Pancreas (tissue), 10 donors: ENCODE results near the gene SPC25. TPM values are rescaled to one million over a fixed set of nuclear protein-coding genes. Genes with fewer than 3 reads are reported as not detected.

ENCODE experiments used
- ATAC-seq, 4 donors: fragments of 200-7000 bp; cut with Tn5 transposase; one replicate each; pipeline versions ENCODE4 v1.8.0 to v1.9.1; 2020; ENCODE audit warnings: mild to moderate bottlenecking in 4 of 4, moderate library complexity in 4 of 4
- DNase-seq, 6 donors: peaks; one replicate each; pipeline ENCODE4 v3.0.0-alpha.2; 2020
- FAIRE-seq: peaks from 2 replicates; lab custom pipeline; 2012; peaks lifted over from hg19 to GRCh38; lab: Jason Lieb, UNC
- H3K27ac ChIP-seq, 4 donors: fragments of 200-600 bp; sonication (generic); 1 replicate in 3 of 4; 2 replicates in 1 of 4; pipeline versions ENCODE4 v1.5.0 to v1.8.0; 2020
- H3K27me3 ChIP-seq, 4 donors: fragments of 200-600 bp; one replicate each; pipeline ENCODE4 v1.8.0; 2021
- H3K36me3 ChIP-seq, 3 donors: fragments of 200-600 bp; sonication (generic) in 1 of 3; one replicate each; pipeline versions ENCODE4 v1.5.0 to v1.8.0; 2020 to 2021
- H3K4me1 ChIP-seq, 3 donors: fragments of 200-600 bp; one replicate each; pipeline ENCODE4 v1.8.0; 2021
- H3K4me3 ChIP-seq, 4 donors: fragments of 200-600 bp; sonication (generic) in 2 of 4; one replicate each; pipeline versions ENCODE4 v1.5.0 to v1.8.0; 2020 to 2021
- H3K9me3 ChIP-seq, 4 donors: fragments of 200-600 bp; one replicate each; pipeline ENCODE4 v1.8.0; 2021
- CTCF ChIP-seq, 4 donors: fragments of 200-600 bp; sonication (generic) in 3 of 4; IDR thresholded peaks; one replicate each; pipeline versions ENCODE4 v1.5.0 to v1.8.0; 2021; ENCODE audit warnings: antibody characterized with exemption in 4 of 4
- WGBS, 2 donors: extraction: QIAGEN DNeasy Blood & Tissue Kit; methylation state at CpG; one replicate each; pipeline ENCODE4 v1.1.7; 2013; 5-methylcytosine and 5-hydroxymethylcytosine counted together
- intact Hi-C, 3 donors: fragments of 100-400 bp; cut with DNase I; formaldehyde crosslinking; loops; one replicate each; pipeline versions ENCODE4 v1.11.1 to v1.14.2; 2022
- polyA plus RNA-seq, 2 donors: library from polyadenylated mRNA; stranded (reverse); fragments of 200-250 nt; gene quantifications; one replicate each; pipeline ENCODE4 v1.2.3, GENCODE V29; 2013
- total RNA-seq, 6 donors: library from RNA; stranded (reverse); fragmentation: NEBNext Ultra II Directional in 4 of 6; extraction: Animal tissue kit (Norgen Biotek cat#: 25700) in 4 of 6; gene quantifications; one replicate each; pipeline versions ENCODE4 v1.2.1 to v1.2.4, GENCODE V29; 2021 to 2023
- donor health status: healthy with polysubstance abuse.
- donor health status: DM: no; HTN: no; CAD: no; lungs with moderate emphysema.
- donor health status: DM: no; HTN: no; CAD: no.
- donor health status: control.
- donor health status: control.
- donor health status: Bipolar disorder and iron deficiency.
- donor health status: DM: yes; HTN: yes; CAD: no.
- donor health status: DM: no; HTN: no; CAD: no.
- donor health status: DM: no; HTN: no; CAD: no.
- donor health status: DM: yes; HTN: yes; CAD: no.

Gene SPC25
- total and polyA plus RNA-seq, 8 donors = 0.14 to 4.2 (median 0.83) TPM

- Histone ChIP-seq H3K4me1 (no peaks in the 10 kb centered on the region), H3K9me3 (no peaks in the 10 kb centered on the region), H3K27me3 (no peaks in the 10 kb centered on the region), H3K36me3 (peaks cover 0 to 34% (median 0%) of the 10 kb centered on the region in 3 donors), H3K27ac (no peak overlapping the region), H3K4me3 (no peak overlapping the region)
- FAIRE-seq = no peak
- intact Hi-C loops = loop anchor here in 1 of 3 donors (10.0 kb wide), 1 partner anchor 81 kb away; no protein-coding TSS in a partner anchor
- no peak for ATAC-seq
- no peak for TF ChIP-seq CTCF (IDR thresholded peaks at IDR 0.05)
- 91 to 95% methylated on average over 3 of the region's 3 CpGs for WGBS, 2 donors
- no peak for DNase-seq
Observed at GRCh38 chr2:168855601-168856000, 34.6 kb downstream of the SPC25 start.

DNA sequence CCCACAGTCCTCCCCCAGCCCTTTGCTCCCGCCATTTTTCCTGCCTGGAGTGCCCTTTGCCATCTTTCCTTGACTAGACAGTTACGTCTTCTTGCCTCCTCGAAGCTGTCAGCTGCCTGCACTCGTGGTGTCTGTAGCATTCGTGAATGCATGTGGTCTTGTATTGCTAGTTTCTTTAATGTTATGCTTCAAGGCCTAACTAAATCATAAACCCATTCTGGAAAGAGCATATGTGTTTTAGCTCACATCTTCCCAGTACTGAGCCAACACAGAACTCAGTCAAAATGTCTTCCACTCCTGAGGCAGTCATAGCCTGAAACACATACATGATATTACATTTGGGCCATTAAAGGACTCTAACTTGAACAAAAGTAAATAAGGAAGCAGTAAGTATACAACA is 35.6 kb downstream of the SPC25 start:
- FAIRE-seq = no peak
- peaks cover 0 to 27% (median 0%) of the 10 kb centered on the region in 3 donors for H3K36me3 ChIP-seq
- intact Hi-C loops = loop anchor here in 1 of 3 donors (10.0 kb wide), 1 partner anchor 80 kb away; no protein-coding TSS in a partner anchor

GRCh38 chr2:168853471-168853870 is 36.8 kb downstream of the SPC25 start:
- 99 to 100% methylated on average over 1 of the region's 1 CpG for WGBS, 2 donors
- Histone ChIP-seq H3K4me3 (no peak overlapping the region), H3K9me3 (no peaks in the 10 kb centered on the region), H3K4me1 (no peaks in the 10 kb centered on the region), H3K27me3 (no peaks in the 10 kb centered on the region), H3K27ac (no peak overlapping the region), H3K36me3 (peaks cover 0 to 27% (median 0%) of the 10 kb centered on the region in 3 donors)
- intact Hi-C loops = loop anchor here in 1 of 3 donors (10.0 kb wide), 1 partner anchor 79 kb away; no protein-coding TSS in a partner anchor
- DNase-seq (no peak), FAIRE-seq (no peak), ATAC-seq (no peak)
- TF ChIP-seq CTCF (IDR thresholded peaks at IDR 0.05) = no peak

More for the DNA sequence above, 35.6 kb downstream of the SPC25 start:
- Histone ChIP-seq H3K4me1 (no peaks in the 10 kb centered on the region), H3K4me3 (no peak overlapping the region), H3K27ac (no peak overlapping the region), H3K9me3 (no peaks in the 10 kb centered on the region), H3K27me3 (no peaks in the 10 kb centered on the region)
- DNase-seq = no peak
- WGBS, 2 donors = 96 to 97% methylated on average over 5 of the region's 5 CpGs
- TF ChIP-seq CTCF (IDR thresholded peaks at IDR 0.05) = no peak
- ATAC-seq = no peak

GRCh38 chr2:168852481-168852880 is 37.7 kb downstream of the SPC25 start:
- H3K4me1 ChIP-seq = no peaks in the 10 kb centered on the region
- no peak for TF ChIP-seq CTCF (IDR thresholded peaks at IDR 0.05)
- H3K27ac ChIP-seq = no peak overlapping the region
- WGBS, 2 donors = 33 to 56% methylated on average over 3 of the region's 3 CpGs
- intact Hi-C loops = loop anchor here in 1 of 3 donors (10.0 kb wide), 1 partner anchor 78 kb away; no protein-coding TSS in a partner anchor
- no peak for FAIRE-seq
- H3K4me3 ChIP-seq = no peak overlapping the region
- no peak for ATAC-seq
- no peaks in the 10 kb centered on the region for H3K27me3 ChIP-seq
- H3K9me3 ChIP-seq = no peaks in the 10 kb centered on the region
- no peak for DNase-seq
- peaks cover 0 to 27% (median 0%) of the 10 kb centered on the region in 3 donors for H3K36me3 ChIP-seq

DNA sequence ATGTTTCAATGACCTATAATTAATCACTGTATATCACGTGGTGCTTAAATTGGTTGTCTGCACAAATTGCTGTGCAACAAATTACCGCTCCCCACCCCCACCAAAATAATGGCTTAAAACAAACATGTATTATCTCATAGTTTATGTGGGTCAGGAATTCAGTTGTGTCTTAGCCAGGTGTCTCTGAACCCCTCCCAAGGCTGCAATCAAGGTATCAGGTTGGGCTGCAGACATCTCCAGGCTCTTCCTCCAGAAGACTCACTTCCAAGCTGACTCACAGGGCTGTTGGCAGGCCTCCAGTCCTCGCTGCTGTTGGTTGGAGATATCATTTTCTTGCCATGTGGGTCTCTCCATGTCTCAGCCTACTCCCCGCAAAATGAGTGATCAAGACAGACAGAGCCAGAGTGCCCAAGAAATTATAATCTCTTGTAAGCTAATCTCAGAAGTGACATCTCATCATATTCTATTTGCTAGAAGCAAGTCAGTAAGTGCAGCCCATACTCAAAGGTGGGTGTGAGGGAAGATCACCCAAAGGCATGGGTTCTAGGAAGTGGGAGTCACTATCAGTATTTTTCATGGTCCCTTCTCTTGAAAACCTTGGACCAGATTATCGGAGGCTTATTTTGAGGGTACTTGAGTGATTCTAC is 38.4 kb downstream of the SPC25 start:
- no peak overlapping the region for H3K27ac ChIP-seq
- intact Hi-C loops = loop anchor here in 1 of 3 donors (10.0 kb wide), 1 partner anchor 77 kb away; no protein-coding TSS in a partner anchor
- H3K36me3 ChIP-seq = peaks cover 0 to 26% (median 0%) of the 10 kb centered on the region in 3 donors
- H3K9me3 ChIP-seq = no peaks in the 10 kb centered on the region
- DNase-seq (peak in 3 of 6 donors; percentile 20 to 62 (median 41)), ATAC-seq (no peak), FAIRE-seq (no peak)
- WGBS, 2 donors = 85 to 87% methylated on average over 5 of the region's 5 CpGs
- H3K4me3 ChIP-seq = no peak overlapping the region
- H3K4me1 ChIP-seq = no peaks in the 10 kb centered on the region
- TF ChIP-seq CTCF (IDR thresholded peaks at IDR 0.05) = no peak
- no peaks in the 10 kb centered on the region for H3K27me3 ChIP-seq
